HL-60 (cell line): ENCODE measurements around the gene DPT.

ENCODE experiments used
- DNase-seq, 2 experiments: peaks; one replicate each; pipeline ENCODE4 v3.0.0-alpha.2; 2010 to 2020; ENCODE audit warnings: low read depth in 1 of 2, low spot score in 1 of 2
- H3K27ac ChIP-seq: fragments of 250-450 bp; sonication (Bioruptor Pico); replicated peaks from 2 replicates; pipeline ENCODE4 v1.5.1; 2020; ENCODE audit warnings: mild to moderate bottlenecking, moderate library complexity
- H3K27me3 ChIP-seq: fragments of 250-450 bp; sonication (Bioruptor Pico); 2 replicates; pipeline ENCODE4 v1.5.1; 2021; ENCODE audit warnings: mild to moderate bottlenecking, moderate library complexity; ENCODE audit not compliant: insufficient read depth, poor library complexity, severe bottlenecking
- H3K4me3 ChIP-seq: replicated peaks from 2 replicates; pipeline ENCODE4 v1.5.1; 2011; ENCODE audit warnings: mild to moderate bottlenecking, control low read depth, low read length; ENCODE audit not compliant: insufficient read depth
- CTCF ChIP-seq: IDR thresholded peaks from one replicate; pipeline ENCODE4 v1.5.1; 2011; ENCODE audit warnings: low read length, control low read depth, inconsistent platforms; ENCODE audit not compliant: insufficient read depth
- GABPA ChIP-seq: IDR thresholded peaks from 2 replicates; pipeline ENCODE4 v1.6.1; 2012; ENCODE audit warnings: low read depth
- POLR2AphosphoS5 ChIP-seq: IDR thresholded peaks from 2 replicates; pipeline ENCODE4 v1.6.1; 2012; ENCODE audit warnings: low read depth
- REST ChIP-seq: IDR thresholded peaks from 2 replicates; pipeline ENCODE4 v1.6.1; 2012; ENCODE audit warnings: low read depth; ENCODE audit not compliant: insufficient replicate concordance
- SPI1 ChIP-seq: IDR thresholded peaks from 2 replicates; pipeline ENCODE4 v1.6.1; 2012; ENCODE audit warnings: low read depth, mild to moderate bottlenecking, borderline replicate concordance
- long read RNA-seq: library from polyadenylated mRNA; unstranded; transcript quantifications from one replicate; pipeline ENCODE4 v2.0.0, GENCODE V29; 2020

Gene DPT
- long read RNA-seq = 0 reads

- no peak within 1 kb of the TSS for H3K27ac ChIP-seq
- no peak for DNase-seq
- no peaks in the 10 kb centered on the region for H3K27me3 ChIP-seq
- no peak within 1 kb of the TSS for H3K4me3 ChIP-seq
- TF ChIP-seq SPI1 = no peak
- no peak for TF ChIP-seq REST
Observed at GRCh38 chr1:168728473-168729404, at the start of gene DPT. DPT (minus strand) TSS chr1:168729206; CDS start chr1:168729174, 32 bp downstream.

GRCh38 chr1:168775366-168775765 is 46.4 kb upstream of the DPT start:
- Histone ChIP-seq H3K27me3 (peaks cover 2% of the 10 kb centered on the region), H3K27ac (no peak overlapping the region), H3K4me3 (no peak overlapping the region)
- no peak for DNase-seq
- TF ChIP-seq CTCF = no peak
- TF ChIP-seq SPI1 = no peak
- no peak for TF ChIP-seq POLR2AphosphoS5
- no peak for TF ChIP-seq REST
- TF ChIP-seq GABPA = no peak

GRCh38 chr1:168774241-168774640 is 45.2 kb upstream of the DPT start:
- Histone ChIP-seq H3K4me3 (no peak overlapping the region), H3K27me3 (peaks cover 2% of the 10 kb centered on the region), H3K27ac (no peak overlapping the region)
- no peak for TF ChIP-seq SPI1
- no peak for TF ChIP-seq POLR2AphosphoS5
- TF ChIP-seq GABPA = no peak
- TF ChIP-seq REST = no peak
- no peak for TF ChIP-seq CTCF
- DNase-seq = no peak
